ENCODE results near the gene C19orf25.

C19orf25 gene

DNA sequence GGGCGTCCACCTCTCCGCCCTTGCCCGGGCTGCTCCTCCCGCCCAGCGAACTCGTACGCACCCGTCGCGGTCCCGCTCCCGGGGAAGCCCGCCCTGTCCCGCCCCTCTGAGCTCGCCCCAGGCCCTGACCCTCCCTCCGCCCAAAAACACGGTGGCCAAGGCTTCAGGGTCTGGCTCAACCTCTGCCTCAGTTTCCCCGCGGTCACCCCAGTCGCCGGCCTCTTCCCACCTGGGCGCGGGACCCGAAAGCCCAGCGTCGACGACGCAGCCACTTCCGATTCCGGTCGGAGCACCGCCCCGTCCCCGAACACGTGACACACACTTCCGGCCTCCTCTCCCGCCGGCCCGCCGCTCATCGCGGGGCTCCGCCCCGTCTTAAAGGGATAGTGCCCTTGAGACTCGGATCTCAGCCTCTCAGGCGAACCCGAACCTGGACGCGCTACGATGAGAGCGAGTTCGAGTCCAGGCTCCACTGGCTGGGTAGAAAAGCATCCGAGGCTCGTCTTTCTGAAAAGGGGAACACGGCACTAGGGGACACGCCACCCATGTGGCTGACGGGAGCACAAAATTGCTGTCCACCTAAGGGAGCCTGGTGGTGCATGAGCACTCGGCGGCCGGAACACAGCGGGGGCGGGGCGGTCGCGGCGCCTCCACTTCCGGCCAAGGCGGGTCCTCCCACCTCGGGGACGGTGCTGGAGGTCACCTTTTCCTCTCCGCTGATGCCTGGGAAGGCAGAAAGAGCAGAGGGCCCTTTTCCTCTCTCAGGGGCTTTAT lies at the start of gene C19orf25:
Gene C19orf25, minus strand, starts transcription at position 282 of the 774 bp plus-strand sequence. CDS start 312 bp downstream, outside the sequence.
- H3K27me3 ChIP-seq (ENCODE audit: insufficient read depth, low read length, poor library complexity) = no peaks in the 10 kb centered on the region
- no peaks in the 10 kb centered on the region for H3K9me3 ChIP-seq (ENCODE audit: insufficient read depth, low read length, severe bottlenecking)
- H3K9ac ChIP-seq (ENCODE audit: low read depth, low read length) = peak within 1 kb of the TSS; percentile 92
- peaks cover 40% of the 10 kb centered on the region for H3K79me2 ChIP-seq (ENCODE audit: insufficient read depth, low read length)
- H3K4me3 ChIP-seq (ENCODE audit: low read depth in 1 of 2, low read length in 2 of 2) = peak within 1 kb of the TSS; percentile 89 to 98
- H3K27ac ChIP-seq (ENCODE audit: low read length) = peak within 1 kb of the TSS; percentile 98
- DNase-seq (peak; percentile 95), ATAC-seq (ENCODE audit: insufficient read depth, low read depth) (peak; percentile 94)
- H3K36me3 ChIP-seq (ENCODE audit: insufficient read depth, low read length) = peaks cover 24% of the 10 kb centered on the region
- no peak for TF ChIP-seq EZH2 (IDR thresholded peaks at IDR 0.05; ENCODE audit: borderline replicate concordance, low read depth, low read length, severe bottlenecking)
- TF ChIP-seq, protein P1, sequence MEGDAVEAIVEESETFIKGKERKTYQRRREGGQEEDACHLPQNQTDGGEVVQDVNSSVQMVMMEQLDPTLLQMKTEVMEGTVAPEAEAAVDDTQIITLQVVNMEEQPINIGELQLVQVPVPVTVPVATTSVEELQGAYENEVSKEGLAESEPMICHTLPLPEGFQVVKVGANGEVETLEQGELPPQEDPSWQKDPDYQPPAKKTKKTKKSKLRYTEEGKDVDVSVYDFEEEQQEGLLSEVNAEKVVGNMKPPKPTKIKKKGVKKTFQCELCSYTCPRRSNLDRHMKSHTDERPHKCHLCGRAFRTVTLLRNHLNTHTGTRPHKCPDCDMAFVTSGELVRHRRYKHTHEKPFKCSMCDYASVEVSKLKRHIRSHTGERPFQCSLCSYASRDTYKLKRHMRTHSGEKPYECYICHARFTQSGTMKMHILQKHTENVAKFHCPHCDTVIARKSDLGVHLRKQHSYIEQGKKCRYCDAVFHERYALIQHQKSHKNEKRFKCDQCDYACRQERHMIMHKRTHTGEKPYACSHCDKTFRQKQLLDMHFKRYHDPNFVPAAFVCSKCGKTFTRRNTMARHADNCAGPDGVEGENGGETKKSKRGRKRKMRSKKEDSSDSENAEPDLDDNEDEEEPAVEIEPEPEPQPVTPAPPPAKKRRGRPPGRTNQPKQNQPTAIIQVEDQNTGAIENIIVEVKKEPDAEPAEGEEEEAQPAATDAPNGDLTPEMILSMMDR (IDR thresholded peaks at IDR 0.05; ENCODE audit: borderline replicate concordance, extremely low read depth, low read length, poor library complexity, severe bottlenecking) = no peak
- H4K20me1 ChIP-seq (ENCODE audit: insufficient read depth, low read length) = peaks cover 39% of the 10 kb centered on the region
- H3K4me1 ChIP-seq (ENCODE audit: insufficient read depth, low read length) = peaks cover 28% of the 10 kb centered on the region
- peak within 1 kb of the TSS; percentile 100 for H2AFZ ChIP-seq (ENCODE audit: low read depth, low read length)
- H3K4me2 ChIP-seq (ENCODE audit: insufficient read depth, low read length) = peak within 1 kb of the TSS; percentile 99

DNA sequence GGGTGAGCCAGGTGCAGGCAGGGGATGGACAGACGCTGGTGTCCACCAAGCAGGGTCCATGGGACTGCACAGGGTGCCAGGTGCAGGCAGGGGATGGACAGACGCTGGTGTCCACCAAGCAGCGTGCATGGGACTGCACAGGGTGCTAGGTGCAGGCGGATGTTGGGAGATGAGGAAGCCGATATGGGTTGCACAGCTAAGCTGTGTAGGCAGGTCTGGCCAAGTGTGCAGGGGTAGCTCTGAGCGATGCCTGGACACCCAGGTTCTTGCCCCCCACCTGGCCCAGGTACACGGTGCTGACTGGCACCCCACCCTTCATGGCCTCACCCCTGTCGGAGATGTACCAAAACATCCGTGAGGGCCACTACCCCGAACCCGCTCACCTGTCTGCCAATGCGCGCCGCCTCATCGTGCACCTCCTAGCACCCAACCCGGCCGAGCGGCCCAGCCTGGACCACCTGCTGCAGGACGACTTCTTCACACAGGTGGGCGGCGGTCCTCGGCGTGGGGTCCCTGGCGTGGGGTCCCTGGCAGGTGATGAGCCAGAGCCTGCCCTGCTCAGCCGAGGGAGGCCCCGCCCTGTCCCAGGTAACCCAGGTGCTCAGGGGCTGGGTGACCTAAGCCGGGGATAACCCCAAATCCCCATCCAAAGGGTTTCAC lies 48.8 kb upstream of the C19orf25 start:
- no peak overlapping the region for H2AFZ ChIP-seq (ENCODE audit: low read depth, low read length)
- no peaks in the 10 kb centered on the region for H3K36me3 ChIP-seq (ENCODE audit: insufficient read depth, low read length)
- no peaks in the 10 kb centered on the region for H3K27me3 ChIP-seq (ENCODE audit: insufficient read depth, low read length, poor library complexity)
- no peak overlapping the region for H3K27ac ChIP-seq (ENCODE audit: low read length)
- H3K4me1 ChIP-seq (ENCODE audit: insufficient read depth, low read length) = no peaks in the 10 kb centered on the region
- ATAC-seq (ENCODE audit: insufficient read depth, low read depth) (no peak), DNase-seq (no peak)
- no peak for TF ChIP-seq EZH2 (IDR thresholded peaks at IDR 0.05; ENCODE audit: borderline replicate concordance, low read depth, low read length, severe bottlenecking)
- TF ChIP-seq, protein P1 (IDR thresholded peaks at IDR 0.05; ENCODE audit: borderline replicate concordance, extremely low read depth, low read length, poor library complexity, severe bottlenecking) = no peak
- no peak overlapping the region for H3K9ac ChIP-seq (ENCODE audit: low read depth, low read length)
- H3K4me2 ChIP-seq (ENCODE audit: insufficient read depth, low read length) = no peak overlapping the region
- H3K9me3 ChIP-seq (ENCODE audit: insufficient read depth, low read length, severe bottlenecking) = no peaks in the 10 kb centered on the region
- no peaks in the 10 kb centered on the region for H3K79me2 ChIP-seq (ENCODE audit: insufficient read depth, low read length)
- no peak overlapping the region for H3K4me3 ChIP-seq (ENCODE audit: low read depth in 1 of 2, low read length in 2 of 2)
- no peaks in the 10 kb centered on the region for H4K20me1 ChIP-seq (ENCODE audit: insufficient read depth, low read length)

DNA sequence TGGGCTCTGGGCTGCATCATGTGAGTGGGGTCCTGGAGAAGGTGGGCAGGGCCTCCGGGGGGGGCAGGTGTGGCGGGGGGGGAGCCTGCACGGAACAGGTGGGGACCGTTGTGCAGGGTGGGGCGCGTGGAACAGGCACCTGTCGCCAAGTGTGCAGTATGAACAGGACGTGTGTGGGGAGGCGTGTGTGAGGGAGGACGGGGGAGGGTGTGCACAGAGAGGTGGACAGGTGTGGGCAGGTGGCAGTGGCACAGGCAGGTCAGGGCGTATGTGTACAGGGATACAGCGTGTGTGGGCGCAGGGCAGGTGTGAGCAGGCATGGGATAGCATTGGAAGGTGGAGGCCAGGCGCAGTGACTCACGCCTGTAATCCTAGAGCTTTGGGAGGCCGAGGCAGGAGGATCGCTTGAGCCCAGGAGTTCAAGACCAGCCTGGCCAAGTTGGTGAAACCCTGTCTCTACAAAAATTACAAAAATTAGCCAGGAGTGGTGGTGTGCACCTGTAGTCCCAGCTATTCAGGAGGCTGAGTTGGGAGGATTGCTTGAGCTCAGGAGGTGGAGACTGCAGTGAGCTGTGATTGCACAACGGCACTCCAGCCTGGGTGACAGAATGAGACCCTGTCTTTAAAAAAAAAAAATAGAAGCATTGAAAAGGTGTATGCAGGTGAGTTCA lies 48.1 kb upstream of the C19orf25 start:
- DNase-seq = no peak

More for the DNA sequence above, 48.1 kb upstream of the C19orf25 start:
- ATAC-seq (ENCODE audit: insufficient read depth, low read depth) = no peak
- H3K27ac ChIP-seq (ENCODE audit: low read length) = no peak overlapping the region
- TF ChIP-seq, protein P1 (IDR thresholded peaks at IDR 0.05; ENCODE audit: borderline replicate concordance, extremely low read depth, low read length, poor library complexity, severe bottlenecking) = no peak
- no peak for TF ChIP-seq EZH2 (IDR thresholded peaks at IDR 0.05; ENCODE audit: borderline replicate concordance, low read depth, low read length, severe bottlenecking)
- H3K9ac ChIP-seq (ENCODE audit: low read depth, low read length) = no peak overlapping the region
- no peaks in the 10 kb centered on the region for H4K20me1 ChIP-seq (ENCODE audit: insufficient read depth, low read length)
- H2AFZ ChIP-seq (ENCODE audit: low read depth, low read length) = no peak overlapping the region
- no peaks in the 10 kb centered on the region for H3K4me1 ChIP-seq (ENCODE audit: insufficient read depth, low read length)
- H3K27me3 ChIP-seq (ENCODE audit: insufficient read depth, low read length, poor library complexity) = no peaks in the 10 kb centered on the region
- H3K4me3 ChIP-seq (ENCODE audit: low read depth in 1 of 2, low read length in 2 of 2) = no peak overlapping the region
- H3K9me3 ChIP-seq (ENCODE audit: insufficient read depth, low read length, severe bottlenecking) = no peaks in the 10 kb centered on the region
- no peaks in the 10 kb centered on the region for H3K36me3 ChIP-seq (ENCODE audit: insufficient read depth, low read length)
- H3K4me2 ChIP-seq (ENCODE audit: insufficient read depth, low read length) = no peak overlapping the region
- H3K79me2 ChIP-seq (ENCODE audit: insufficient read depth, low read length) = no peaks in the 10 kb centered on the region
